ENCODE measurements around the gene SLC6A19. TPM values are rescaled to one million over a fixed set of nuclear protein-coding genes. Genes with fewer than 3 reads are reported as not detected.

Gene SLC6A19
- total and polyA plus RNA-seq, 2 of the 13 experiments (the other 11 are each of a cell fraction or from before 2014, with no cell fraction given), result 0.02 TPM; not detected in 1

GRCh38 chr5:1244255-1244654 is 42.9 kb downstream of the SLC6A19 start:
- Histone ChIP-seq H3K4me3 (replicated peaks in 1 of 3; ENCODE audit: insufficient read depth in 1 of 3, low read depth in 2 of 3, low read length in 3 of 3) (no peak overlapping the region), H3K9ac (ENCODE audit: insufficient read depth, low read depth, low read length) (no peak overlapping the region), H3K27me3 (ENCODE audit: control insufficient read depth in 1 of 2, insufficient read depth in 2 of 2, low read length in 2 of 2) (peaks cover 13 to 63% of the 10 kb centered on the region in 2 experiments), H3K27ac (ENCODE audit: extremely low read length, insufficient read depth, low read length) (no peak overlapping the region), H3K4me2 (ENCODE audit: low read depth, low read length) (no peak overlapping the region), H3K9me3 (ENCODE audit: low read length) (no peaks in the 10 kb centered on the region), H2AFZ (ENCODE audit: low read length) (no peak overlapping the region), H3K4me1 (ENCODE audit: insufficient read depth, low read length) (no peaks in the 10 kb centered on the region), H3K36me3 (replicated peaks in 1 of 2; ENCODE audit: control insufficient read depth in 1 of 2, insufficient read depth in 2 of 2, low read length in 2 of 2) (no peaks in the 10 kb centered on the region), H4K20me1 (ENCODE audit: insufficient read depth, low read length) (peaks cover 7% of the 10 kb centered on the region; the same call in 1 of the 2 replicates), H3K79me2 (ENCODE audit: insufficient read depth, low read length) (no peaks in the 10 kb centered on the region)
- ChIA-PET CTCF (ENCODE audit: low intra/inter-chr PET ratio, low total read pairs) (interaction anchor here (1.4 kb wide), 1 partner anchor 76 kb away, joined by 6 read pairs; no protein-coding TSS in a partner anchor), POLR2A (no interaction called here)
- WGBS (ENCODE audit: low lambda C conversion rate), result 18% methylated on average over 8 of the region's 21 CpGs
- intact Hi-C loops (cut with micrococcal nuclease; ENCODE audit: unreplicated experiment) (no loop called here), in situ Hi-C loops (cut with HindIII; ENCODE audit: extremely low pct_ligation_motif_present, low pct_unique_long_range_greater_than_20kb) (no loop called here)
- FAIRE-seq, result no peak
- no TSS peak for BruUV-seq (replicated peaks)
- ATAC-seq, result no peak
- no peak for DNase-seq (ENCODE audit: low spot score)
- TF ChIP-seq RCOR2 (CRISPR knock-in tag; IDR thresholded peaks at IDR 0.05) (no peak), ZNF709 (CRISPR knock-in tag; IDR thresholded peaks at IDR 0.05) (no peak), ZNF124 (CRISPR knock-in tag; IDR thresholded peaks at IDR 0.05) (no peak), FLYWCH1 (CRISPR knock-in tag; IDR thresholded peaks at IDR 0.05) (no peak), PBX3 (CRISPR knock-in tag; IDR thresholded peaks at IDR 0.05; ENCODE audit: borderline replicate concordance) (no peak), SMARCC2 (IDR thresholded peaks at IDR 0.05) (no peak)
- TF ChIP-seq, protein P1, sequence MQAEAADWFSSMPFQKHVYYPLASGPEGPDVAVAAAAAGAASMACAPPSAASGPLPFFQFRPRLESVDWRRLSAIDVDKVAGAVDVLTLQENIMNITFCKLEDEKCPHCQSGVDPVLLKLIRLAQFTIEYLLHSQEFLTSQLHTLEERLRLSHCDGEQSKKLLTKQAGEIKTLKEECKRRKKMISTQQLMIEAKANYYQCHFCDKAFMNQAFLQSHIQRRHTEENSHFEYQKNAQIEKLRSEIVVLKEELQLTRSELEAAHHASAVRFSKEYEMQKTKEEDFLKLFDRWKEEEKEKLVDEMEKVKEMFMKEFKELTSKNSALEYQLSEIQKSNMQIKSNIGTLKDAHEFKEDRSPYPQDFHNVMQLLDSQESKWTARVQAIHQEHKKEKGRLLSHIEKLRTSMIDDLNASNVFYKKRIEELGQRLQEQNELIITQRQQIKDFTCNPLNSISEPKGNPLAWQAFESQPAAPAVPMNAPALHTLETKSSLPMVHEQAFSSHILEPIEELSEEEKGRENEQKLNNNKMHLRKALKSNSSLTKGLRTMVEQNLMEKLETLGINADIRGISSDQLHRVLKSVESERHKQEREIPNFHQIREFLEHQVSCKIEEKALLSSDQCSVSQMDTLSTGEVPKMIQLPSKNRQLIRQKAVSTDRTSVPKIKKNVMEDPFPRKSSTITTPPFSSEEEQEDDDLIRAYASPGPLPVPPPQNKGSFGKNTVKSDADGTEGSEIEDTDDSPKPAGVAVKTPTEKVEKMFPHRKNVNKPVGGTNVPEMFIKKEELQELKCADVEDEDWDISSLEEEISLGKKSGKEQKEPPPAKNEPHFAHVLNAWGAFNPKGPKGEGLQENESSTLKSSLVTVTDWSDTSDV (CRISPR knock-in tag; IDR thresholded peaks at IDR 0.05), result no peak
- TF ChIP-seq, protein P2, sequence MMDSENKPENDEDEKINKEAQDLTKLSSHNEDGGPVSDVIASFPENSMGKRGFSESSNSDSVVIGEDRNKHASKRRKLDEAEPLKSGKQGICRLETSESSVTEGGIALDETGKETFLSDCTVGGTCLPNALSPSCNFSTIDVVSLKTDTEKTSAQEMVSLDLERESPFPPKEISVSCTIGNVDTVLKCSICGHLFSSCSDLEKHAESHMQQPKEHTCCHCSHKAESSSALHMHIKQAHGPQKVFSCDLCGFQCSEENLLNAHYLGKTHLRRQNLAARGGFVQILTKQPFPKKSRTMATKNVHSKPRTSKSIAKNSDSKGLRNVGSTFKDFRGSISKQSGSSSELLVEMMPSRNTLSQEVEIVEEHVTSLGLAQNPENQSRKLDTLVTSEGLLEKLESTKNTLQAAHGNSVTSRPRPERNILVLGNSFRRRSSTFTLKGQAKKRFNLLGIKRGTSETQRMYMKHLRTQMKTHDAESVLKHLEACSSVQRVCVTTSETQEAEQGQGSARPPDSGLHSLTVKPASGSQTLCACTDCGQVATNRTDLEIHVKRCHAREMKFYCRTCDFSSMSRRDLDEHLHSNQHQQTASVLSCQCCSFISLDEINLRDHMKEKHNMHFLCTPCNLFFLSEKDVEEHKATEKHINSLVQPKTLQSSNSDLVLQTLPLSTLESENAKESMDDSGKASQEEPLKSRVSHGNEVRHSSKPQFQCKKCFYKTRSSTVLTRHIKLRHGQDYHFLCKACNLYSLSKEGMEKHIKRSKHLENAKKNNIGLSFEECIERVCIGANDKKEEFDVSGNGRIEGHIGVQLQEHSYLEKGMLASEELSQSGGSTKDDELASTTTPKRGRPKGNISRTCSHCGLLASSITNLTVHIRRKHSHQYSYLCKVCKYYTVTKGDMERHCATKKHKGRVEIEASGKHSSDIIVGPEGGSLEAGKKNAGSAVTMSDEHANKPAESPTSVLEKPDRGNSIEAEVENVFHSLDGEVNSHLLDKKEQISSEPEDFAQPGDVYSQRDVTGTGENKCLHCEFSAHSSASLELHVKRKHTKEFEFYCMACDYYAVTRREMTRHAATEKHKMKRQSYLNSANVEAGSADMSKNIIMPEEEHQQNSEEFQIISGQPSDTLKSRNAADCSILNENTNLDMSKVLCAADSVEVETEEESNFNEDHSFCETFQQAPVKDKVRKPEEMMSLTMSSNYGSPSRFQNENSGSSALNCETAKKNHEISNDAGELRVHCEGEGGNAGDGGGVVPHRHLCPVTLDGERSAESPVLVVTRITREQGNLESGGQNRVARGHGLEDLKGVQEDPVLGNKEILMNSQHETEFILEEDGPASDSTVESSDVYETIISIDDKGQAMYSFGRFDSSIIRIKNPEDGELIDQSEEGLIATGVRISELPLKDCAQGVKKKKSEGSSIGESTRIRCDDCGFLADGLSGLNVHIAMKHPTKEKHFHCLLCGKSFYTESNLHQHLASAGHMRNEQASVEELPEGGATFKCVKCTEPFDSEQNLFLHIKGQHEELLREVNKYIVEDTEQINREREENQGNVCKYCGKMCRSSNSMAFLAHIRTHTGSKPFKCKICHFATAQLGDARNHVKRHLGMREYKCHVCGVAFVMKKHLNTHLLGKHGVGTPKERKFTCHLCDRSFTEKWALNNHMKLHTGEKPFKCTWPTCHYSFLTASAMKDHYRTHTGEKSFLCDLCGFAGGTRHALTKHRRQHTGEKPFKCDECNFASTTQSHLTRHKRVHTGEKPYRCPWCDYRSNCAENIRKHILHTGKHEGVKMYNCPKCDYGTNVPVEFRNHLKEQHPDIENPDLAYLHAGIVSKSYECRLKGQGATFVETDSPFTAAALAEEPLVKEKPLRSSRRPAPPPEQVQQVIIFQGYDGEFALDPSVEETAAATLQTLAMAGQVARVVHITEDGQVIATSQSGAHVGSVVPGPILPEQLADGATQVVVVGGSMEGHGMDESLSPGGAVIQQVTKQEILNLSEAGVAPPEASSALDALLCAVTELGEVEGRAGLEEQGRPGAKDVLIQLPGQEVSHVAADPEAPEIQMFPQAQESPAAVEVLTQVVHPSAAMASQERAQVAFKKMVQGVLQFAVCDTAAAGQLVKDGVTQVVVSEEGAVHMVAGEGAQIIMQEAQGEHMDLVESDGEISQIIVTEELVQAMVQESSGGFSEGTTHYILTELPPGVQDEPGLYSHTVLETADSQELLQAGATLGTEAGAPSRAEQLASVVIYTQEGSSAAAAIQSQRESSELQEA (CRISPR knock-in tag; IDR thresholded peaks at IDR 0.05; ENCODE audit: not compliant biosample characterization), result no peak
- TF ChIP-seq, protein P3, sequence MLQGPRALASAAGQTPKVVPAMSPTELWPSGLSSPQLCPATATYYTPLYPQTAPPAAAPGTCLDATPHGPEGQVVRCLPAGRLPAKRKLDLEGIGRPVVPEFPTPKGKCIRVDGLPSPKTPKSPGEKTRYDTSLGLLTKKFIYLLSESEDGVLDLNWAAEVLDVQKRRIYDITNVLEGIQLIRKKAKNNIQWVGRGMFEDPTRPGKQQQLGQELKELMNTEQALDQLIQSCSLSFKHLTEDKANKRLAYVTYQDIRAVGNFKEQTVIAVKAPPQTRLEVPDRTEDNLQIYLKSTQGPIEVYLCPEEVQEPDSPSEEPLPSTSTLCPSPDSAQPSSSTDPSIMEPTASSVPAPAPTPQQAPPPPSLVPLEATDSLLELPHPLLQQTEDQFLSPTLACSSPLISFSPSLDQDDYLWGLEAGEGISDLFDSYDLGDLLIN (CRISPR knock-in tag; IDR thresholded peaks at IDR 0.05; ENCODE audit: borderline replicate concordance), result no peak

Data from HepG2 (cell line).